ENCODE data around the gene MAP3K6.

MAP3K6 gene

GRCh38 chr1:27307874-27308598 lies 58.7 kb downstream of the MAP3K6 start:
- no peaks in the 10 kb centered on the region for H3K9me3 Mint-ChIP-seq
- H3K27ac Mint-ChIP-seq (ENCODE audit: low read depth), result no peak overlapping the region
- H3K36me3 Mint-ChIP-seq (ENCODE audit: insufficient read depth), result peaks cover 4% of the 10 kb centered on the region
- no peak for DNase-seq (ENCODE audit: low spot score in 2 of 2)
- no peak overlapping the region for H3K4me3 Mint-ChIP-seq
- H3K4me1 Mint-ChIP-seq, result no peaks in the 10 kb centered on the region
- ATAC-seq (replicated peaks; ENCODE audit: extremely low read depth, poor library complexity, severe bottlenecking), result no peak
- no peaks in the 10 kb centered on the region for H3K27me3 Mint-ChIP-seq

GRCh38 chr1:27306892-27307761 lies 59.6 kb downstream of the MAP3K6 start:
- ATAC-seq (replicated peaks; ENCODE audit: extremely low read depth, poor library complexity, severe bottlenecking), result no peak
- peaks cover 5% of the 10 kb centered on the region for H3K36me3 Mint-ChIP-seq (ENCODE audit: insufficient read depth)
- H3K27me3 Mint-ChIP-seq, result no peaks in the 10 kb centered on the region
- no peak for DNase-seq (ENCODE audit: low spot score in 2 of 2)
- no peaks in the 10 kb centered on the region for H3K9me3 Mint-ChIP-seq
- no peak overlapping the region for H3K4me3 Mint-ChIP-seq
- no peaks in the 10 kb centered on the region for H3K4me1 Mint-ChIP-seq
- H3K27ac Mint-ChIP-seq (ENCODE audit: low read depth), result no peak overlapping the region

GRCh38 chr1:27306071-27306470 lies 60.7 kb downstream of the MAP3K6 start:
- Mint-ChIP-seq H3K27ac (ENCODE audit: low read depth) (no peak overlapping the region), H3K4me3 (no peak overlapping the region), H3K4me1 (peaks cover 2% of the 10 kb centered on the region), H3K9me3 (no peaks in the 10 kb centered on the region), H3K27me3 (no peaks in the 10 kb centered on the region), H3K36me3 (ENCODE audit: insufficient read depth) (peaks cover 9% of the 10 kb centered on the region)
- ATAC-seq (replicated peaks; ENCODE audit: extremely low read depth, poor library complexity, severe bottlenecking), result no peak
- DNase-seq (ENCODE audit: low spot score in 2 of 2), result no peak
